GM13976 (cell line): ENCODE results near the gene NTNG2.
A peak's percentile ranks its signal among the peaks of the same experiment; 100 is the strongest.

Experiments
- DNase-seq: peaks from one replicate; pipeline ENCODE4 v3.0.0; 2012; ENCODE audit warnings: low spot score
- in situ Hi-C: fragments of 300-500 bp; cut with MboI; formaldehyde crosslinking; loops from one replicate; pipeline ENCODE4 v1.12.0; 2022; ENCODE audit warnings: low sequenced_read_pairs, mixed read lengths, inconsistent platforms; ENCODE audit not compliant: unreplicated experiment
- TF ChIP-seq, protein P1 (sequence below): IDR thresholded peaks from 2 replicates; pipeline ENCODE4 v1.5.1; 2012; ENCODE audit warnings: borderline replicate concordance, mild to moderate bottlenecking; ENCODE audit not compliant: insufficient read depth; ENCODE audit errors: extremely low read depth, missing control alignments, control extremely low read depth

The NTNG2 gene, protein sequence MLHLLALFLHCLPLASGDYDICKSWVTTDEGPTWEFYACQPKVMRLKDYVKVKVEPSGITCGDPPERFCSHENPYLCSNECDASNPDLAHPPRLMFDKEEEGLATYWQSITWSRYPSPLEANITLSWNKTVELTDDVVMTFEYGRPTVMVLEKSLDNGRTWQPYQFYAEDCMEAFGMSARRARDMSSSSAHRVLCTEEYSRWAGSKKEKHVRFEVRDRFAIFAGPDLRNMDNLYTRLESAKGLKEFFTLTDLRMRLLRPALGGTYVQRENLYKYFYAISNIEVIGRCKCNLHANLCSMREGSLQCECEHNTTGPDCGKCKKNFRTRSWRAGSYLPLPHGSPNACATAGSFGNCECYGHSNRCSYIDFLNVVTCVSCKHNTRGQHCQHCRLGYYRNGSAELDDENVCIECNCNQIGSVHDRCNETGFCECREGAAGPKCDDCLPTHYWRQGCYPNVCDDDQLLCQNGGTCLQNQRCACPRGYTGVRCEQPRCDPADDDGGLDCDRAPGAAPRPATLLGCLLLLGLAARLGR

DNA sequence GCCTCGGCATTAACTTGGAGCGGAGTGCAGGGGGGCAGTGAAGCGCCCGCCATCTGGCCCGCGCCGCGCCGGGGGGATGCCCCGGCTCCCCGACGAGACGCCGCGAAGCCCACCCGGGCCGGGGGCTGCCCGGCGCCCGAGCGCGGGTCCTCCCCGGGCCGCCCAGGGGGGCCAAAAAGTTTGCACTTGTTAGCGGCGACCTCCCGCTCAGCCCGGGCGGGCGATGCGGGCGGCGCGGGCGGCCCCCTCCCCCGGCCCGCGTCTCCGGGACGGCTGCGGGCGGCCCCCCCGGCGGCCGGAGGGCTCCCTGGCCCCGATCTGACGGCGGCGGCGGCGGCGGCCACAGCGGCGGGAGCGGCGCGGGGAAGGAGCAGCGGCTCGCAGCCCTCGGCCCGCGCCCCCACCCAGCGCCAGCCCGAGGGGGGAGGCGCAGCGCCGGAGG lies at the start of gene NTNG2:
TSS of gene NTNG2 (plus strand) at position 316 of the 442 bp plus-strand sequence. CDS start 4,774 bp downstream, outside the sequence.
- TF ChIP-seq, protein P1, sequence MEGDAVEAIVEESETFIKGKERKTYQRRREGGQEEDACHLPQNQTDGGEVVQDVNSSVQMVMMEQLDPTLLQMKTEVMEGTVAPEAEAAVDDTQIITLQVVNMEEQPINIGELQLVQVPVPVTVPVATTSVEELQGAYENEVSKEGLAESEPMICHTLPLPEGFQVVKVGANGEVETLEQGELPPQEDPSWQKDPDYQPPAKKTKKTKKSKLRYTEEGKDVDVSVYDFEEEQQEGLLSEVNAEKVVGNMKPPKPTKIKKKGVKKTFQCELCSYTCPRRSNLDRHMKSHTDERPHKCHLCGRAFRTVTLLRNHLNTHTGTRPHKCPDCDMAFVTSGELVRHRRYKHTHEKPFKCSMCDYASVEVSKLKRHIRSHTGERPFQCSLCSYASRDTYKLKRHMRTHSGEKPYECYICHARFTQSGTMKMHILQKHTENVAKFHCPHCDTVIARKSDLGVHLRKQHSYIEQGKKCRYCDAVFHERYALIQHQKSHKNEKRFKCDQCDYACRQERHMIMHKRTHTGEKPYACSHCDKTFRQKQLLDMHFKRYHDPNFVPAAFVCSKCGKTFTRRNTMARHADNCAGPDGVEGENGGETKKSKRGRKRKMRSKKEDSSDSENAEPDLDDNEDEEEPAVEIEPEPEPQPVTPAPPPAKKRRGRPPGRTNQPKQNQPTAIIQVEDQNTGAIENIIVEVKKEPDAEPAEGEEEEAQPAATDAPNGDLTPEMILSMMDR = no peak
- in situ Hi-C loops = no loop called here
- no peak for DNase-seq

DNA sequence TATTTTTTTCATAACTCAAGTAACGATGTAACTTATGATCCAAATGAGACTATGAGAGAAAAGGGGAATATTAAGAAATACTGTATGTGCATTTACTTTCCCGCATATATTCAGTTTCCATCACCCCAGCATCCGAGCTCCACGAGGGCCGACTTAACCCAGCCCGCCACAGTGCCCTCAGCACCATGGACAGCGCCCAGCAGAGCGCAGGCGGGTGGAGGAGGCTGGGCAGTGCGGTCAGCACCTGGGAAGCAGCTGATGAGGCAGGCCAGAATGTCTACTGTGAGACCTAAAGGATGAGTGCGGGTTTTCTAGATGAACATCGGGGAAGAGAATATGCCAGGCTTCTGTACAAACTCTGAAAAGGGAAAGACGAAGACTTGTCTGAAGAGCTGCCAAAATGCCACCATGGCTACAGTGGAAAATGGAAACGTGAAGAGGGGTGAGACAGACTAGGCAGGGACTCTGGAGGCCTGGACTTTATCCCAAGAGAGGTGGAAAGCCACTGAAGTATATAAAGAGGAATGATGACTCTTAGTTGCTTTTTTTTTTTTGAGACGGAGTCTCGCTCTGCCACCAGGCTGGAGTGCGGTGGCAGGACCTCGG lies 47.7 kb upstream of the NTNG2 start:
- peak; percentile 58 for DNase-seq
- in situ Hi-C loops = no loop called here
- TF ChIP-seq, protein P1 = no peak

DNA sequence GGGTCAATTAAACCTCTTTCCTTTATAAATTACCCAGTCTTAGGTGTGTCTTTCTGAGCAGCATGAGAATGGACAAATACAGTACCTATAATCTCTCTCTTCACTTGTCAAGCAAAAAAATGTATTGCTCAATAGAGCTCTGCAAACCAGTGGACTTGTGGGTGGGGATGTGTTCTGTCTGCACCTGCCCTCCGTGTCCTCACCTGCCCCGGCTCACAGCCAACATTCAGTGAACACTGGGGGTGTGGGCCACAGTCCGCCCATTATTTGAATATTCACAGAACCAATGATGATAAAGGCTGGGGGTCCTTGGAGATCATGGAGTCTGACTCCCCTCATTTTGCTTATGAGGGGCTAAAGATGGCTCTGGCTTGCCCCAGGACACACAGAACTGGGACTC lies 45.3 kb upstream of the NTNG2 start:
- no peak for DNase-seq
- TF ChIP-seq, protein P1 = no peak
- in situ Hi-C loops = no loop called here

DNA sequence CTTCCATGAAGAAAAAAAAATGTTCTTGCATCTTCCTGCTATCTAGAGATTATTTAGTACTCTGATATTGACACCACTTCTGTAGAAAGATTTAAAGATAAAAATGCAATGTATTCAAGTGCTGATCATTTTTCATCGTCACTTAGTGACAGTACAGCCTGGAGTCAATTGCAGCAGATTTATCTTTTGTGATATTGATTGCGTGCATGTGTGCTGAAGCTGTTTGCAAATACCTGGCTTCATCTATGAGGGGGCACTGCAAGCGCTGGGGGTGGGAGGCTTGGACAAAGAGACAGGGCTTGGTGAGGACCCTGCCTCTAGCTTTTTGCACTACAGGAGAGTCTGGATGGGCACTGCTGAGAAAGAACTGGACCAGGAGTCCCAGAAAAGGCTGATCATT lies 44.2 kb upstream of the NTNG2 start:
- in situ Hi-C loops = no loop called here
- TF ChIP-seq, protein P1 = no peak
- DNase-seq = no peak

DNA sequence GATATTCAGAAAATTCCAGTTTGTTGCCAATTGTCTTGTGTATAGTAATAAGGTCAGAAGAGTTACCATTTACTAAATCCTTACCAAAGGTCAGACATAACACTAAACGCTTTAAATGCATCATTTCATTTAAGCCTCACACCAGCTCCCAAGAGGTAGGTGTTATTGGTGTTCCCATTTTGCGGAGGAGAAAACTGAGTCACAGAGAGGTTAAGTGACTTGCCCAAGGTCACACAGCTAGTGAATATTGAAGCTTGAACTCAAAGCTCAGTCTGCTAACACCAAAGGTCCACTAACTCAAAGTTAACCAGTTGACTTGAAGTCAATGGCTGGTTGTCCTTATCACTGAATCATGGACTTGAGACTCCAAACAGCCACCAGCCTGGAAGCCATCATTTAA lies 40.8 kb upstream of the NTNG2 start:
- TF ChIP-seq, protein P1 = no peak
- no peak for DNase-seq
- in situ Hi-C loops = no loop called here

DNA sequence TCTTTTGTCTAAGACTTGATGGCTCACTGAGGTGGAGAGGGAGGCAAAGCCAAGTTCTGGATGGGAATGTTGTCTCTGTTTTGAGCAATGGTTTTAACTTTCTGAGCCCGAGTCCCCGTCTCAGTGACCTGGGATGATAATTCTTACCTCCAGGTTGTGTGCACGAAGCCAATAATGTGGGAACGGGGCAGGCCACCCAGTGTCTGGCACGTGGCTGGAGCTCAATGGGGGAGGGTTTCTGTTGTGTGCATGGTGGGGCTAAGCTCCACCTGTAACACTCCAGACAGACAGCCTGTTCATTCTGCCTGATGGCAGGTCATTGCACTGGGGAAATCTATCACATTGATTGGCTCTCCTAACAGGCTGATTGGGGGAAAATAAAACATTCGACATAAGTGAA lies 37.1 kb upstream of the NTNG2 start:
- in situ Hi-C loops = no loop called here
- no peak for DNase-seq
- TF ChIP-seq, protein P1 = no peak
